ENCODE measurements around the gene PTPRM. TPM values are rescaled to one million over a fixed set of nuclear protein-coding genes. Genes with fewer than 3 reads are reported as not detected.

The PTPRM gene
- total and polyA plus RNA-seq, 2 experiments from 2014 or later, result 1.6 to 5.3 TPM

- TF ChIP-seq NANOG (IDR thresholded peaks at IDR 0.05; ENCODE audit: borderline replicate concordance), result no peak
- TF ChIP-seq ZNF331 (CRISPR knock-in tag; IDR thresholded peaks at IDR 0.05; ENCODE audit: low read depth), result no peak
- no peak for TF ChIP-seq ETS1 (IDR thresholded peaks at IDR 0.05)
- TF ChIP-seq REST (IDR thresholded peaks at IDR 0.05; ENCODE audit: unreplicated experiment), result no peak
- no peak for TF ChIP-seq ZNF114 (CRISPR knock-in tag; IDR thresholded peaks at IDR 0.05)
- no peak for TF ChIP-seq EZH2 (IDR thresholded peaks at IDR 0.05; ENCODE audit: low read depth, unreplicated experiment)
- TF ChIP-seq EZH2phosphoT487 (IDR thresholded peaks at IDR 0.05; ENCODE audit: unreplicated experiment), result no peak
These were observed 170.4 kb downstream of the PTPRM start (continued) for GRCh38 chr18:7737550-7737949.

GRCh38 chr18:7740821-7741220 is 173.7 kb downstream of the PTPRM start:
- H3K9me3 Mint-ChIP-seq, result peaks cover 18% of the 10 kb centered on the region
- no peaks in the 10 kb centered on the region for H3K79me2 ChIP-seq (replicated peaks; ENCODE audit: insufficient read depth)
- H3K4me1 ChIP-seq (ENCODE audit: insufficient read depth), result peaks cover 43% of the 10 kb centered on the region
- H4K20me1 ChIP-seq (replicated peaks; ENCODE audit: insufficient read depth), result no peaks in the 10 kb centered on the region
- peak overlapping the region; percentile 54; the same call in 1 of the 2 replicates for H3K4me2 ChIP-seq
- no peak overlapping the region for H3K4me3 Mint-ChIP-seq
- H3K4me3 ChIP-seq, result no peak overlapping the region
- DNase-seq (ENCODE audit: low spot score), result peak; percentile 52
- H3K27ac Mint-ChIP-seq, result peak overlapping the region; percentile 81
- no peaks in the 10 kb centered on the region for H3K27me3 ChIP-seq (ENCODE audit: insufficient read depth)
- peaks cover 34% of the 10 kb centered on the region for H3K4me1 Mint-ChIP-seq
- H2AFZ ChIP-seq, result no peak overlapping the region
- peaks cover 9% of the 10 kb centered on the region for H3K27me3 Mint-ChIP-seq (ENCODE audit: insufficient read depth, low read depth, poor library complexity)
- ATAC-seq, result peak; percentile 80
- no peaks in the 10 kb centered on the region; the same call in 1 of the 2 replicates for H3K36me3 ChIP-seq (ENCODE audit: insufficient read depth)
- no peaks in the 10 kb centered on the region for H3K9me2 ChIP-seq (ENCODE audit: insufficient read depth)
- H3K27ac ChIP-seq (ENCODE audit: low read depth), result peak overlapping the region; percentile 58; the same call in 1 of the 2 replicates
- peaks cover 10% of the 10 kb centered on the region; the same call in 2 of the 3 replicates for H3K36me3 Mint-ChIP-seq (ENCODE audit: low read depth)
- no peaks in the 10 kb centered on the region for H3F3A ChIP-seq (replicated peaks; ENCODE audit: low read depth)
- TF ChIP-seq ZNF462 (CRISPR knock-in tag; IDR thresholded peaks at IDR 0.05) (no peak), JUNB (IDR thresholded peaks at IDR 0.05; ENCODE audit: unreplicated experiment) (no peak), STAT1 (IDR thresholded peaks at IDR 0.05; ENCODE audit: unreplicated experiment) (no peak), EZH2 (IDR thresholded peaks at IDR 0.05; ENCODE audit: low read depth, unreplicated experiment) (no peak), CREB1 (CRISPR knock-in tag; IDR thresholded peaks at IDR 0.05; ENCODE audit: low read depth) (no peak), ZNF114 (CRISPR knock-in tag; IDR thresholded peaks at IDR 0.05) (no peak), CTCF (conservative IDR thresholded peaks at IDR 0.05; ENCODE audit: low read depth in 2 of 2) (no peak)
